HG03066 (cell line): Measurements from ENCODE around the gene KRTAP5-2.
"Not testable (repeated sequence)": the region's sequence is repeated elsewhere in the genome, so short reads cannot be mapped to it uniquely, and the experiment has no call there.

Source experiments
- ATAC-seq: cut with Tn5 transposase; IDR thresholded peaks from one replicate; pipeline ENCODE4 v1.9.1; 2021; ENCODE audit warnings: low read depth; ENCODE audit not compliant: unreplicated experiment

The KRTAP5-2 gene

GRCh38 chr11:1597994-1598380 lies at the start of gene KRTAP5-2:
Gene KRTAP5-2, minus strand, starts transcription at chr11:1598294. Its CDS starts 44 bp downstream, at chr11:1598250.
- ATAC-seq: no peak

GRCh38 chr11:1646540-1646939 lies 48.4 kb upstream of the KRTAP5-2 start:
- not testable (repeated sequence) for ATAC-seq

- no peak for ATAC-seq
These were observed 47.3 kb upstream of the KRTAP5-2 start for GRCh38 chr11:1645357-1645821.

- ATAC-seq: no peak
These were observed 46.7 kb upstream of the KRTAP5-2 start for GRCh38 chr11:1644601-1645356.

GRCh38 chr11:1643146-1643690 lies 45.1 kb upstream of the KRTAP5-2 start:
- no peak for ATAC-seq

GRCh38 chr11:1642288-1643145 lies 44.4 kb upstream of the KRTAP5-2 start:
- no peak for ATAC-seq

- no peak for ATAC-seq
These were observed 43.0 kb upstream of the KRTAP5-2 start for GRCh38 chr11:1641096-1641495.

- ATAC-seq: no peak
These were observed 42.2 kb upstream of the KRTAP5-2 start for GRCh38 chr11:1640076-1640946.

- no peak for ATAC-seq
These were observed 41.6 kb upstream of the KRTAP5-2 start for GRCh38 chr11:1639666-1640065.

GRCh38 chr11:1639102-1639620 lies 41.1 kb upstream of the KRTAP5-2 start:
- no peak for ATAC-seq

- no peak for ATAC-seq
These were observed 40.2 kb upstream of the KRTAP5-2 start for GRCh38 chr11:1638344-1638743.

- no peak for ATAC-seq
These were observed 39.5 kb upstream of the KRTAP5-2 start for GRCh38 chr11:1637628-1638027.

GRCh38 chr11:1636291-1636950 lies 38.3 kb upstream of the KRTAP5-2 start:
- ATAC-seq: no peak

- ATAC-seq: no peak
These were observed 35.8 kb upstream of the KRTAP5-2 start for GRCh38 chr11:1633864-1634263.

- ATAC-seq: no peak
These were observed 34.1 kb upstream of the KRTAP5-2 start for GRCh38 chr11:1632053-1632714.

- ATAC-seq: no peak
These were observed 33.0 kb upstream of the KRTAP5-2 start for GRCh38 chr11:1631066-1631568.

GRCh38 chr11:1630271-1630670 lies 32.2 kb upstream of the KRTAP5-2 start:
- no peak for ATAC-seq

GRCh38 chr11:1629326-1630185 lies 31.5 kb upstream of the KRTAP5-2 start, which contains the start of gene KRTAP5-5:
Gene KRTAP5-5, plus strand, starts transcription at chr11:1629775. Its CDS starts 66 bp downstream, at chr11:1629841.
- no peak for ATAC-seq
